ENCODE measurements around the gene CARD16. TPM values are rescaled to one million over a fixed set of nuclear protein-coding genes. Genes with fewer than 3 reads are reported as not detected.
A peak's percentile ranks its signal among the peaks of the same experiment; 100 is the strongest.
"Not testable (repeated sequence)": the region's sequence is repeated elsewhere in the genome, so short reads cannot be mapped to it uniquely, and the experiment has no call there.

CARD16 gene
- total RNA-seq, 1 donor, result 5.9 TPM

GRCh38 chr11:105051559-105051958, 6.4 kb upstream of the CARD16 start:
- no peak for DNase-seq (ENCODE audit: low read depth in 2 of 3, low spot score in 2 of 3)

- no peak for DNase-seq (ENCODE audit: low read depth in 2 of 3, low spot score in 2 of 3)
These were observed 4.3 kb upstream of the CARD16 start for GRCh38 chr11:105049481-105049880.

- no peak for DNase-seq (ENCODE audit: low read depth in 2 of 3, low spot score in 2 of 3)
These were observed 1.9 kb upstream of the CARD16 start for GRCh38 chr11:105046898-105047579.

- DNase-seq (ENCODE audit: low read depth in 2 of 3, low spot score in 2 of 3), result no peak
These were observed 651 bp upstream of the CARD16 start for GRCh38 chr11:105045676-105046296.

- DNase-seq (ENCODE audit: low read depth in 2 of 3, low spot score in 2 of 3), result no peak
These were observed 3.0 kb downstream of the CARD16 start for GRCh38 chr11:105042178-105042577.

- DNase-seq (ENCODE audit: low read depth in 2 of 3, low spot score in 2 of 3), result no peak
These were observed 4.4 kb downstream of the CARD16 start for GRCh38 chr11:105040703-105041102.

GRCh38 chr11:105034813-105035620, 10.1 kb downstream of the CARD16 start, which contains the start of gene CASP1:
TSS of gene CASP1 (minus strand) at chr11:105035144. CDS start at chr11:105035113, 31 bp downstream.
- peak in 2 of 3 donors; percentile 32 to 60 for DNase-seq (ENCODE audit: low read depth in 2 of 3, low spot score in 2 of 3)

GRCh38 chr11:105034388-105034787, 10.7 kb downstream of the CARD16 start:
- DNase-seq (ENCODE audit: low read depth in 2 of 3, low spot score in 2 of 3), result not testable (repeated sequence)

- DNase-seq (ENCODE audit: low read depth in 2 of 3, low spot score in 2 of 3), result no peak
These were observed 11.4 kb downstream of the CARD16 start for GRCh38 chr11:105033781-105034180.

GRCh38 chr11:105033343-105033742, 11.8 kb downstream of the CARD16 start:
- DNase-seq (ENCODE audit: low read depth in 2 of 3, low spot score in 2 of 3), result no peak

GRCh38 chr11:105032495-105032894, 12.6 kb downstream of the CARD16 start:
- DNase-seq (ENCODE audit: low read depth in 2 of 3, low spot score in 2 of 3), result no peak

- peak in 1 of 3 donors; percentile 42 for DNase-seq (ENCODE audit: low read depth in 2 of 3, low spot score in 2 of 3)
These were observed 17.5 kb downstream of the CARD16 start for GRCh38 chr11:105027678-105028077.

- no peak for DNase-seq (ENCODE audit: low read depth in 2 of 3, low spot score in 2 of 3)
These were observed 20.7 kb downstream of the CARD16 start for GRCh38 chr11:105024394-105024793.

- peak in 1 of 3 donors; percentile 46 for DNase-seq (ENCODE audit: low read depth in 2 of 3, low spot score in 2 of 3)
These were observed 22.1 kb downstream of the CARD16 start, which contains the start of gene CASP5 for GRCh38 chr11:105023003-105023402. TSS of gene CASP5 (minus strand) at chr11:105023168. CDS start at chr11:105023136, 32 bp downstream.

GRCh38 chr11:105022527-105022926, 22.6 kb downstream of the CARD16 start:
- no peak for DNase-seq (ENCODE audit: low read depth in 2 of 3, low spot score in 2 of 3)

- no peak for DNase-seq (ENCODE audit: low read depth in 2 of 3, low spot score in 2 of 3)
These were observed 37.7 kb downstream of the CARD16 start for GRCh38 chr11:105007463-105007862.

- no peak for DNase-seq (ENCODE audit: low read depth in 2 of 3, low spot score in 2 of 3)
These were observed 39.7 kb downstream of the CARD16 start for GRCh38 chr11:105005451-105005845.

- DNase-seq (ENCODE audit: low read depth in 2 of 3, low spot score in 2 of 3), result no peak
These were observed 41.1 kb downstream of the CARD16 start for GRCh38 chr11:105004021-105004420.

GRCh38 chr11:105003151-105003550, 42.0 kb downstream of the CARD16 start:
- DNase-seq (ENCODE audit: low read depth in 2 of 3, low spot score in 2 of 3), result no peak

- peak; percentile 12 to 33 (median 17) for DNase-seq (ENCODE audit: low read depth in 2 of 3, low spot score in 2 of 3)
These were observed 44.3 kb downstream of the CARD16 start for GRCh38 chr11:105000797-105001196.

- DNase-seq (ENCODE audit: low read depth in 2 of 3, low spot score in 2 of 3), result peak in 1 of 3 donors; percentile 25
These were observed 45.0 kb downstream of the CARD16 start for GRCh38 chr11:105000167-105000566.

Measured in hematopoietic multipotent progenitor cell (in vitro differentiated cells).